NCI-H1417 (cell line): ENCODE data around the gene FOXF2.

ENCODE experiments used
- DNase-seq, 3 experiments: peaks; one replicate each; lab custom pipeline; 2025; lab: John Stamatoyannopoulos, UW

The FOXF2 gene

DNA sequence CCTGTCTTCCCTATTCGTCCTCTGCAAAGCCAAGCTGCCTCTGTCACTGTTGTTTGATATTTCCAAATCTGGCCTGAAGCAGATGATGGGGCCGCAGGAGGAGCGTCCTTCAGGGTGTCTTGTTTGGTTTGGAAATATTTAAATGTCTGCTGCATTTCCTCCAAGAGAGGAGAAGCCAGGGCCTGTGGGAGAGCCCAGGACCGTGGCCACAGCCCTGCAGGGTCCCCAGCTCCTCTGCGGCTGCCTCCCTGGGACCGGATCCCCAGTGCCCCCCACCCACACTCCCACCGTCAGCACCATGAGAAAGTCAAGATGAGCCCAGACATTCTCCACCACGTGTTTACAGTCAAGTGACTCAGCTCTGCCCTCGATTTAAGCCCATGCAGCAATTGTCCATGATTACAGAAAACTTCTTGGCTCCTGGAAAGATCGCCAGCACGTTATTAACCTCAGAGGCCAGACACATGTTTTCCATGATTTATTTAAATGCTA is 18.2 kb downstream of the FOXF2 start:
- no peak for DNase-seq

DNA sequence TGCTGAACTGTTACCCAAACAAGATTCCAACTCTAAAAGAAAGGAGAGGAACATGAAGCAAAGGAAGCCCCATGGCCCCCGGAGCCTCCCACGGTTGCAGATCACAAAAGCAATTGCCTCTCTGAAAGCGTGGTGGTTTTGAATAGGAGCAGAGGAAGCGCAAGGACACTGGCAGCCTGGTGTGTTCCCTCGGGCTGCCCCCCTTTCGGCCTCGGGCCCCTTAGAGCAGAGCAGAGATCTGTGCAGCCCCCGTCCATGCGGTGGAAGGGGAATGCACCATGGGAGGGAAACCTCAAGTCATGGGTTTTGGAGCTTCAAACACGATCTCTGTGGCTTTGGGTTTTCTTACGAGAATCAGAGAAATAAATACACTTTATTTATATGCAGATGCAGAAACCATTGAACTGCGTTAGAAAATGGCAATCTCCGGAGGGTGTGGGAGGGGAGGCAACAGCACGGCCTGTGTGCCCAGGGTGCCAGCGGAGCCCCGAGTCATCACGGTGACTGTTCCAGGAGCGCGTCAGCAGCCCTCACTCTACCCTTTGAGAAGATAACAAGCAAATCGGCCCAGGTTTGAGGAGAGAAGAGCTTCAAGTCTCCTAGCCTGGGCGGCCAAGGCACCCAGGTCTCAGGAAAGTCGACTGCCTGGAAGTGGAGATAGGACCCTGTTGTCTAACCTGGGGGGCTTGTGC is 20.5 kb downstream of the FOXF2 start:
- DNase-seq, result no peak

DNA sequence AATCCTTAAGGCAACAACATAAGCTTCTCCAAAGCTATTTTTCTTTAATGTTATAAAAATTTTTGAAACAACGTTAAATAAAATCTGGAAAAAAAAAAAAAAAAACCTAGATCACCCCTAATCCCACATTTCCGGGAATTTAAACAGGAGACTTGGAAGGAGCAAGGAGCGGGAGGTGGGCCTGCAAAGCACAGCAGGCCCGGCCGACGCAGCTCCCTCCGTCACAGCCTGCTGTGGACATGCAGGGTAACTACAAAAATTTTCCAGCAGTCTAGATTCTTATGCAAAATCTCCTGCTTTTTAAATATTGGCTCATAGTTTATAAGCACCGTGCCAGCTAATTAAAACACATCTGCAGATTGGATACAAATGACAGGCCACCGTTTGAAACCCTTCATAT is 23.5 kb downstream of the FOXF2 start:
- no peak for DNase-seq

DNA sequence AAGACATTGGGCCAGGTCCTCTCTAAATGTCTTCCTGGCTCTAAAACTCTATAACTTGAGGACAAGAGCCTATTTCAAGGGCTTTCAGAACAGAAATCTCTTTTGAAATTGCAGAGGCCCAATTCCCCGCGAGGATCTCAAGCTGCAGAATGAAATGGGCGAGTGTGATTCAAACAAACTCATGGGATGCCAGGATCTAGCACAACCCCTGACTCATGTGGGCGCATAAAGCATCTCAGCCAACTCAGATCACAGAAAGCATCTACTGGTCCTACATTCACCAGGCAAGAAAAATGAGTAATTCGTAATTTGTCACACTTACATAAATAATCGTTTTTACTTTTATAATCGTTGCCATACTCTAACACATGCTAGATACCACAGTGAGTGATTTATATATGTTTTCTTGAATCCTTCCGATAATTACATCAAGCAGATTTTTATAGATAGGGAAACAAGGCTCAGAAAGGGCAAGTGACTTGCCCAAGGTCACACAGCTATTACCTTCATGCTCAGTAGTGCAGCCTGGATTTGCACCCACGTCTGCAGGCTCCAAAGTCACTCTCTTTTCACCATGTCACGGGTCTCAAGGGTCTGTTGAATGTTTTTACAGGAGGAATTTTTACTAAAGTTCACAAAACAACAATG is 26.2 kb downstream of the FOXF2 start:
- no peak for DNase-seq

DNA sequence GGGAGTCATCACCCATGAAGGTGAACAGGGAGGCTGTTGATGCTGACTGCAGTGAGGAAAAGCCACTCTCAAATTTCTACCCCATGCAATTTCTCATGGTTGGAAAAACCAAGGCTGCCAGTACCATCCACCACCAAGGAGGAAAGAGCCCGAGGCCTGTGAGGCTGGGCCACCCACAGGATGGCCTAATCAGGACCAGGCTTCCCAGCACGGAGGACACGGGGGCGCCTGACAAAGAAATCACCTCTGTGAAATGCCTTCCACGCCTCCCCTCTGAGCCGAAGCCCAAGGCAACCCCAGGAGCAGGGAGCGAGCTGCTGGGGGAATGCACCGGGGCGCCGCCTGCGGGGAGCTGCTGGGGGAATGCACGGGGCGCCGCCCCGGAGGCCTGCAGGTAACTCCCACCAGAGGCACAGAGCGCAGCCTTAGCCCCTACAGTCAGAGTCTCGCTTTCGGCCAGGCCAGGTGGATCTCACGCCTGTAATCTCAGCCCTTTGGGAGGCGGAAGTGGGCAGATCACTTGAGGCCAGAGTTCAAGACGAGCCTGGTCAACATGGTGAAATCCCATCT is 26.9 kb downstream of the FOXF2 start:
- DNase-seq, result no peak

DNA sequence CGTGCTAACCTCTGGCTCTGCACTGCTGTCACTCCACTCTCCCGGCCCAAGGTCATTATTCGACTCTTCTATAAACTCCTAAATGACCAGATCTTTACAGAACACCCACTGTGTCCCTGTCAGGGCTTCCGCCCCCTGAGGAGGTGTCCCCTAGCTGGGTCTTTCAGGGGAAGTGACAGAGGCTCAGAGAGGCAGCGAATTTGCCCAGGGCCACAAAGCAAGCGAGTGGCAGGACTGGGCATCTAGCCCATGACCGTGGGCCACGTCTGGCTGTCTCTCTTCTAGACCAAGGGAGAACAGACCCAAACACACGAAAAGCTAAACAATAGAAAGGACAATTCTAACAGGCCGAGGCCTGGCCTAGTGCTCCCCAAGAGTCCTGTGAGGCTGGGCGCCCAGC is 27.4 kb downstream of the FOXF2 start:
- DNase-seq, result no peak

DNA sequence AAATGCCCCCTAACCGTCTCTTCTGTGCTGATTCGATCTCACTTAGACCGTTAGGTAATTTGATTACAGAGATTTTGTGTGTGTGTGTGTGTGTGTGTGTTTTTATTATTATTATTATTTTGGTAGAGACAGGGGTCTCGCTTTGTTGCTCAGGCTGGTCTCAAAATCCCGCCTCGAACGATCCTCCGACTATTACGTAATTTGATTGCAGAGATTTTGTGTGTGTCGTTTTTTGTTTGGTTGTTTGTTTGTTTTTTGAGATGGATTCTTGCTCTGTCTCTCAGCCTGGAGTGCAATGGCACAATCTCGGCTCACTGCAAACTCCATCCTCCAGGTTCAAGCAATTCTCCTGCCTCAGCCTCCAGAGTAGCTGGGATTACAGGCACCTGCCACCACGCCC is 28.3 kb downstream of the FOXF2 start:
- DNase-seq, result no peak

DNA sequence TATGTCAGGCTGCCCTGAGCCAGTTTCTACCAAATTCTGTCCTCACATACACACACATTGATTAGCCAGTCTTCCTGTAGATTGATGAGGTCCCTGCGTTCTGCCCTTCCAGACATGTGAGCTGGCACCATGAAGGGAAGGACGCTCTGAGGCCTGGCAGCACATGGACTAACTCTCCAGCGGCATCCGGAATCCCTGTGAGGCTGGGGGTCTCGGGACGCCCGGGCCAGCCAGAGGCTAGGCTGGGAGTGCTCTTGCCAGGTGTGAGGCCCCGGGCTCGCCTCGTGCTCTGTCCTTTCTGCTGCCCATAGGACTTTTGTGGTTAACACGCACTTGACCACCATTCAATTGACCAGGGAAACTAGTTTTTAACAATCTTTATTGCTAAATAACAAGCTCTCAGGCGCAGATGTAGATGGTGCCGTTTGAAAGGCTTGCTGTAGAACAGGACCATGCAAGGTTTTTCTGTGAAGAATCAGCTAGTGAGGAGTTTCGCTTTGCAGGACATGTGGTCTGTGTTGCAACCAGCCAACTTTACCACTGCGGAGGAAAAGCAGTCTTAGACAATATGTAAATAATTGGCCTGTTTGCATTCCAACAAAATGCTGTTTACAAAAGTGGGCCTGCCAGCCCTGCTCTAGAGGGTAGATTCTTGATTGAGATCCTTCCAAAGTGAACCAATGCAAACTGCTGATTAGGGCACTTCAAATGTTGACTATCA is 29.3 kb downstream of the FOXF2 start:
- DNase-seq, result no peak

DNA sequence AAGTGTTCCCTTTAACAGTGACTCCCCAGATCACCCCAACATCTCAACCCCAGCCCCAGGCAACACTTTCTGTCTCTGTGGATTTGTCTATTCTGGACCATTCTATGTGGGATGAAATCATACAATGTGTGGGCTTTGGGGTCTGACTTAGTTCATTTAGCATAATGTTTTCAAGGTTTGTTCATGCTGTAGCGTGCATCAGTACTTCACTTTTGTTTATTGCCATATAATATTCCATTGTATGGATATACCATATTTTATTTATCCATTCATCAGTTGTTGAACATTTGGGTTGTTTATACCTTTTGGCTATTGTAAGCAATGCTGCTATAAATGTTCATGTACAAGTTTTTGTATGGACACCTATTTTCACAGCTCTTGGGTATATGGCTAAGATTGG is 31.0 kb downstream of the FOXF2 start:
- DNase-seq, result no peak

DNA sequence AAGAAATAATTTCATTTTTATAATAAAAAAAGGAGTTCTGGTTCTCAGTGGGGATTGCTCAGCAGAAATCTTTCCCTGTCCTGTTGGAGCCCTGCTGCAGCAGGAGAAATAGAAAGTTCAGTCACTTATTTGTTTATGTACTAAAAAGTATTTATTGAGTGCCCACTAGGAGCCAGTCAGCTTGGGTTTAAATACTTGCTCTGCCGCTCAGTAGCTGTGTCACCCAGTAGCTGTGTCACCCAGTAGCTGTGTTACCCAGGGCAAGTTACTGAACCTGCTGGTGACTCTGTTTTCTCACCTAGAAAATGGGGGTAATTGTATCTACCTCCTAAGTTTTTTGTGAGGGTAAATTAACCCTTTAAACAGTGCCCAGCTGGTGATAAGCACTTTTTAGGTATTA is 32.9 kb downstream of the FOXF2 start:
- DNase-seq, result no peak

DNA sequence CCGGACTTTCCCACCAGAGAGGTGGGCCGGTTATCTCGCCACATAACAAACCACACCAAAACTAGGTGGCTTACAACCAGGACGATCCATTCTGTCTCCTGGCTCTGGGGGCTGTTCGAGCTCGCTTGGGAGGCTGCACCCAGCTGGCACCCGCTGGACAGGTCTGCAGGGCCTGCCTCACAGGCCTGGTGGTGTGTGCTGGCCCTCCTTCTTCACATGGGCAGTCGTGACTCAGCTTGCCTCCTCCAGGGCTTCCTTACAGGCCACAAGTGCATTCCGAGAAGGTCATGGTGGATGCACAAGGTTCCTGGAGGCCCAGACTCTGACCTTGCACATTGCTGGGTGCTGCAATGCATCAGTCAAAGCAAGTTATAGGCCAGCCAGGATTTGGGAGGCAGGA is 34.2 kb downstream of the FOXF2 start:
- no peak for DNase-seq

DNA sequence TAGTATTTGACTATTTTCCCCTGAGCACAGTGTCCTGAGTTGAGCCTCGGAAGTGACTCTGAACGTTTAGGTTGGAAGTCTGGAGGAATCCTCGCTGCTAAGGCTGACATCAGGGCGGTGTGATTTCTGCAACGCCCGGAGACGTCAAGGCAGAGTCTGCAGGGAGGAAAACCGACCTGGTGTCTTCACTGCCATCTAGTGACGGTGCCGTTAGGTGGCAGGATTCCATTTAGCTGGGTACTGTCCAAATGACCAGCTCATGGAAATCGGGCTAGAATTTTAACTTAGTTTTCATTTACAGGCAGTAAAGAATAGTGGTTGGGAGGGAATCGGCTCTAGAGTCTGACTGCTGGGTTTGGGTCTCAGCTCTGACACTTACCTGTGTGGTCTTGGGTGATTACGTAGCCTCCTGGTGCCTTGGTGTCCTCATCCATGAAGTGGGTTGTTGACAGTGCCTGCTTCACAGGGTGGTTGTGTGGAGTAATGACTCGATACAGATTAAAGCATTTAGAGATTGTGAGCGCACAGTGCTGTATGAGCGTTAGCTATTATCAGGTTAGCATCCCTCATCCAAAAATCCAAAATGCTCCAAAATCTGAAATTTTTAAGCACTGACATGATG is 35.0 kb downstream of the FOXF2 start:
- DNase-seq, result peak; percentile 8 to 52 (median 8)

DNA sequence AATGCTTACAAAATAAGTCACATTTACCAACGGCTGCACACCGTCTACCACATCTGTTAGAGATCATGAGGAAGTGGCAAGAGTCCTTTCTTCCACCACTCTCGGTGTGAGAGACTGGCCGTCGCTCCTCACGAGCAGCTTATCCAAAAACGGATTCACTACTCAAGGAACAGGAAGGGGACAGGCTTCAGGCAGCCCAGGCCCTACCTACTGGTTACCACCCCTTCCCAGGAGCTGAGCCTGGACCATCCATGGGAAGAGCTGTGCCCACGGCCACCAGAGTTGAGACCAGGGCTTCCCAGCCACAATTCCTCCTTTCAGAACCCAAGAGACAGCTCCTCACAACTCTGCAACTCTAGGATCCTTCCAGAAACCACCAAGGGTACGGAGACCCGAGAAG is 37.0 kb downstream of the FOXF2 start:
- no peak for DNase-seq

DNA sequence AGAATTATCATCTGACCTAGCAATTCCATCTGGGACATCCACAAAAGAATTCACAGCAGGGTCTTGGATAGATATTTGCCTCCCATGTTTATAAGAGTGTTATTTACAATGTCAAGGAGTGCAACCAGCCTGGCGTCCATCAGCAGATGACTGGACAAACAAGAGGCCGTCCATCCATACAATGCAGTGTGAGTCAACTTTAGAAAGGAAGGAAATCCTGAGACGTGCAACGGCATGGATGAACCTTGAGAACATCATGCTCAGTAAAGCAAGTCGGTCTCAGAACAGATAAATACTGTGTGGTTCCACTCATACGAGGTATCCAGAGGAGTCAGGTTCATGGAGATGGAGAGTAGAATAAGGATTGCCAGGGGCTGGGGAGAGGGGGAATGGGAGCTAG is 46.4 kb downstream of the FOXF2 start:
- DNase-seq, result peak in 1 of 3 experiments; percentile 19

DNA sequence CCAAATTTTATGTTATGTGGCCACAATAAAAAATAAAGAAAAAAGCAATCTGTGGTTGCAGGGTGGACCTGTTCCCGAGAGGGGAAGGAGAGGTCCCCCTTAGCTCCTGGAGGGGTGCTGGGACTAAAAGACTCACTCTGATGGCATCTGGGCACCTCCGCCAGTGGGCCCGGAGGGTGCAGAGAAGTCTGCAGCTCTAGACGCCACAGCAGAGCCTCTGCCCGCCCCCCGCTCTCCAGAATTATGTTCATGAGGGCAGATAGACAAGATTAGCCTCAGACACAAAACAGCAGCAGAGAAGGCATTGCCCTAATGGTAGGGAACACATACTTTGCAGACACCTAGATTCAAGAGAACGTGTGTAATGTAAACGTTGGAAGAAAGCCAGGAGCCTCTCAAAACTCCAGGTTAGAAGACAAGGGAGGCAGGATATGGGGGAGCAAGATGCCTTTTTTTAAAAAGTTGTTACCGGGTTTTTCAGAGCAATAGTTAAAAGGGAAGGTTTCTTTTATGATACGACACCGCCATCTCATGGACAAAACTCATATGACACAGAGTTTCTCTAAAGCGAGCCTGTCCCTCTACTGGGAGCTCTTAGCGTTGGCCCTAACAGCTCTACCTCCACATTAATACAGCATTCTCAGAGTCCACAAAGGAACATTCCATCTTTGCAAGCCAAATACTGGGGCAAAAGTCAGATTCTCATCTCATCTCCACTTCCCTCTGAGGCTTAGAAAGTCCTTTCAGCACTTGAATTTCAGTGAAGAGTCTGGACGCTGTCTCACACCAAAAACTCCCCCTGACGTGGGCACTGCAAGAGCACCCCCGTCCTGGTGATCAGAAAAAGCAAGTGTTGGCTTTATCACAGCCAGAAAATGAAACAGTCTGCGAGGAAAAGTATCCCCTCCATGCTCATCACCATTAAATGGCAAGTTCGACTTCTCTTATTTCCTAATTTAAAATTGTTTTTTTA is 47.2 kb downstream of the FOXF2 start:
- DNase-seq, result peak; percentile 46 to 82 (median 74)

DNA sequence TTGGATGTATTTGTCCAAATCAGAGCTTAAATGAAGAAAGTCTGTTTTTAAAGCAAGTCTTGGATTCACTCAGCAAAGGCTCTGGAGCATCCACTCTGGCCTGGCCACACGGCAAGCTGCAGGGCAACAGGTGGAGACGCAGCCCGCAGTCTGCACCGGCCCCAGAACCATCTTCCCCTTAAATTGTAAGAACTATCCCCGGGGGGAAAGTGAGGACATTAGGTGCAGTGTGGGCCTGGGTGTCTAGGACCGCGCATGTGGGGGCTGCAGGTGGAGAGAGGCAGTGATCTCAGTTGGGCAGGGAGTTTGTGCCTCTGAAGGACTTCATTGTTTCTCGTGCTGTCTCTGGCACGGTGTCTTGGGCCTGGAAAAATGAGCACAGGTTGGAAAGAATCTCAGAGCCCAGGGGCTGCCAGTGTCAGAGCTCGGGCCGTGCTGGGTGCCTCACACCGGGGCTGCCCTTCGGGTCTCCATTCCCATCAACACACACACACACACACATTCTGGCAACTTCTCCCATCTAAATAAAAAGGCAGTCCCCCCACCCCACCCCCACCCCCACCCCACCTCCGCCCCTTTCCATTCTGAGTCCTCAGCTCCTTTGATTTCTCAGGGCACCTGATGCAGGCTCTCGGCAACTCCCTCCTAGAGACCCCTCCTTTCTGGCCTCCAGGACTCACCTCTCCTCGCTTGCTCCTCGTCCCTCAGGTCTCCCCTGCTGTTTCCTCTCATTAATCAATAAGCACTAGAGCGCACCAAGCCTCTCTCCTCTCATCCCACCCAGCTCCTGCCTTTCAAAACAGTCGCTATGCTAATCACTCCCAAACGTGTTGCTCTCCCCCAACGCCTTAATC is 48.4 kb downstream of the FOXF2 start:
- DNase-seq, result peak in 1 of 3 experiments; percentile 16

DNA sequence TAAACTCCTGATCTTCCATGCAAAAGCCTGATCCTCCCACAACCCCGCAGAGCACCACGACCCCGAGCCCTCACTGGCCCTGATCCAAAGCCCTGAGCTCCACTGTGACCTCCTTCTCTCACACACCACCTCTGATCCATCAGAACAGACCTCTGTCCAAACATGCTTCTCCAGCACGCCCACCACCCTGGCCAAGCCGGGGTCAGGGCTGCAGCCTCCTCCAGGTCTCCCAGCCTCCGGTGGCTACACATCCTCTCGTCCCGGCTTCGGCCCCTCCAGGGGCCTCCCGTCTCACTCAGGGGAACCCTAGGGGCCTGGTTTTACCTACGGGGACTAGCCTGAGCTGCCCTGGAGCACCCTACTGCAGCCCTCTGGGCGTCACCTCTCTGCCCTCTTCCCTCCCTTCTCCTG is 49.1 kb downstream of the FOXF2 start:
- no peak for DNase-seq

DNA sequence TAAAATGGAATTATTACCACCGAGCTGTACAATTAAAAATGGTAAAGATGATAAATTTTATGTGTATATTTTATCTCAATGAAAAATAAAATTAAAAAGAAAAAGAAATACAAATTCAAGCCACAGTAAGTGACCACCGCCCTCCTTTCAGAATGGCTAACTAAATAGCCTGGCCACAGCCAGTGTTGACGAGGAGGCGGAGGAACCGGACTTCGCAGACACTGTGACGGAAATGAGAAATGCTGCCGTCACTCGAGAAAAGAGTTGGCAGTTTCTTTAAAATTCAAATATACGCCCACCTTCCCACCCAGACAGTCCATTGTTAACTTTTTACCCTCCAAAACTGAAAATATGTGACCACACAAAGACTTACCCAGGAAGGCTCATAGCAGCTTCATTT is 50.0 kb downstream of the FOXF2 start:
- no peak for DNase-seq

DNA sequence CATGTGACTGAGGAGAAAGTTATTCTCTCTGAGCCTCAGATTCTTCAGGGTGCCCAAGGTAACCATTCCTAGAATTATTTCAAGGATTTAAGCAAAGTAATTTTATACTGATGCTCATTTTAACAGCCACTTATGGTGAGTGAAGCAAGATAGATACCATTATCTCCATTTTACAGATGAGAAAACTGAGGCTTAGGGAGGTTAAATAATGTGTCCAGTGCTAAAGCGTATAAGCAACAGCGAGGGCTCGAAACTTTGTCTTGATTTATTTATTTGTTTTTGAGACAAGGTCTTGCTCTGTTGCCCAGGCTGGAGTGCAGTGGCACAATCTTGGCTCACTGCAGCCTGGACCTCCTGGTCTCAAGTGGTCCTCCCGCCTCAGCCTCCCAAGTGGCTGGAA is 53.6 kb downstream of the FOXF2 start:
- DNase-seq, result no peak
